Loucy (cell line): Measurements from ENCODE around the gene UBASH3A.

Experiments
- EZH2phosphoT487 ChIP-seq: fragments of 200-600 bp; IDR thresholded peaks from 2 replicates; pipeline ENCODE4 v1.6.1; 2018; ENCODE audit warnings: antibody characterized with exemption, mild to moderate bottlenecking, moderate library complexity, borderline replicate concordance
- TF ChIP-seq, protein P1 (sequence below): fragments of 200-600 bp; sonication (generic); conservative IDR thresholded peaks from 2 replicates; pipeline ENCODE4 v1.5.1; 2014; ENCODE audit warnings: mild to moderate bottlenecking, antibody characterized with exemption, low read length

DNA sequence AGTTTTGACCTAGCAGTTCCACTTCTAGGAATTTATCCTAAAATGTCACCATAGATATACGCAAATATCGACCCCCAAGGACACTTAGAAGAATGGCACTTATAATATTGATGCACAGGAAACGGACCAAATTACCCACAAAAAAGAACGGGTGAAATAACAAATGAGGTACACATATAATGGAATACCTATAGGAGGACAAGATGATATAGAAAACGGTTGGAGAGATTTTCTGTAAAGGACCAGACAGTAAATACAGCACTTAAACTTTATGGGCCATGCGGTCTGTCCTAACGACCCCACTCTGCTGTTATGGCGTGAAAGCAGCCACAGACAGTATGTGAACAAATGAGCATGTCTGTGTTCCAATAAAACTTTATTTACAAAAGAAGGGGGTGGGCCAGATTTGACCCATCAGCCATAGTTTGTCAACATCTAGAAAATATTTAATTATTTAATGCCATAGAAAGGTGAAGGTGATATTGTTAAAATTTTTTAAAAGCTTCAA lies 10.2 kb upstream of the UBASH3A start:
- TF ChIP-seq, protein P1, sequence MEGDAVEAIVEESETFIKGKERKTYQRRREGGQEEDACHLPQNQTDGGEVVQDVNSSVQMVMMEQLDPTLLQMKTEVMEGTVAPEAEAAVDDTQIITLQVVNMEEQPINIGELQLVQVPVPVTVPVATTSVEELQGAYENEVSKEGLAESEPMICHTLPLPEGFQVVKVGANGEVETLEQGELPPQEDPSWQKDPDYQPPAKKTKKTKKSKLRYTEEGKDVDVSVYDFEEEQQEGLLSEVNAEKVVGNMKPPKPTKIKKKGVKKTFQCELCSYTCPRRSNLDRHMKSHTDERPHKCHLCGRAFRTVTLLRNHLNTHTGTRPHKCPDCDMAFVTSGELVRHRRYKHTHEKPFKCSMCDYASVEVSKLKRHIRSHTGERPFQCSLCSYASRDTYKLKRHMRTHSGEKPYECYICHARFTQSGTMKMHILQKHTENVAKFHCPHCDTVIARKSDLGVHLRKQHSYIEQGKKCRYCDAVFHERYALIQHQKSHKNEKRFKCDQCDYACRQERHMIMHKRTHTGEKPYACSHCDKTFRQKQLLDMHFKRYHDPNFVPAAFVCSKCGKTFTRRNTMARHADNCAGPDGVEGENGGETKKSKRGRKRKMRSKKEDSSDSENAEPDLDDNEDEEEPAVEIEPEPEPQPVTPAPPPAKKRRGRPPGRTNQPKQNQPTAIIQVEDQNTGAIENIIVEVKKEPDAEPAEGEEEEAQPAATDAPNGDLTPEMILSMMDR: no peak
- no peak for TF ChIP-seq EZH2phosphoT487
